GM19193 (cell line): ENCODE data around the gene SIGMAR1.
A peak's percentile ranks its signal among the peaks of the same experiment; 100 is the strongest.

Experiments used
- POLR2A ChIP-seq: IDR thresholded peaks from 4 replicates; pipeline ENCODE4 v1.6.1; 2011; ENCODE audit not compliant: insufficient read depth, insufficient read length; ENCODE audit errors: extremely low read depth

The SIGMAR1 gene

DNA sequence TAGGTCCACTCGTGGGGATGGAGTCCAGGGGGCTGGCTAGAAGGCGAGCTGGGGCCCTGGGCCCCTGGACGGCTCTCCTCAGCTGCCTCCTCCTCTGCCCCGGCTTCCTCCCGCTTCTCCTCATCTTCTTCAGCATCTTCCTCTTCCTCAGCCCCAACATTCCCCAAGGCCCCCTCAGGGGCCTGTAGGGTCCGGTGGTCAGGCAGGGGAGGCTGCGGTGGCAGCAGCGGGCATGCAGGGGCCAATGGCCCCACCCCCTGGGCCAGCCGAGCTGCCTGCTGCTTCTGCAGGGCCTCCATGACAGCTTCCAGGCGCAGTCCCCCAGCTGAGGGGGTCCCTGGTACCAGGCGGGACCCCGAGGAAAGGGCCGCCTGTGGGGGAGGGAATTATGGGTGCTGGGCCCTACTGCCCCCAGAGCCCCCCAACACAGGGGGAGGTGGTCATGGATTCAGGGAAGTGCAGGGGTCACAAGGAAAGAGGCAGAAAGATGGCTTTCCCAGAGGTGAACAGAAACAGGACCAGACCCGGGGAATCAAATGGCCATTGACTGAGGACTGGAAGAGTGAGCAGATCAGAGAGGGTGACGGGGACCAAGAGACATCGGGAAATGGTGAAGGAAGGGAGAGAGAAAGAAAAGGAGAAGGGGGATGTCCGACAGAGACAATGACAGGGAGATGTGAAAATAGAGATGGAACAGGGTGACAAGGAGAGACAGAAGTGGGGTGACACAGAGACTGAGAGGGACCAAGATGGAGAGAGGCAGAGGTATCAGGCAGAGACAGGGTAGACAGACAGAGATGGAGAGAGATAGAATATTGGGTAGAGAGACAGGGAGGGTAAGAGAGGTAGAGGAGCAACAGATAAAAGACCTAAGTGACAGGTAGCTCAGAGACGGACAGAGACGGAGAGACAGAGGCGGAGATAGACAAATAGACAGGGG lies 9.6 kb downstream of the SIGMAR1 start:
- no peak for TF ChIP-seq POLR2A

DNA sequence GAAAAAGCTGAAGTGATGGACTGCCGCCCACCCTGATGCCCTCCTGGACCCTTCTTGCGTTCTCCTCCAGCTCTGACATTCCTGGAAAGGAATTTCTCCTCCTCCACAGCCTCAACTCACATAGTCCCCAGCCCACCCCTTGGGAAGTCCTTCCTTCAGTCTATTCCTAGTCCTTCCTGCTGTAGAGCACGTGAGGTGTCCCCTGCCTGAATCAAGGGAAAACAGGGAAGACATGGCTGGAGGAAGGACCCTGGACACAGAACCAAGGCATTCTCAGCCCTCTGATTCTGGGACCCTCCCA lies 12.5 kb downstream of the SIGMAR1 start:
- no peak for TF ChIP-seq POLR2A

DNA sequence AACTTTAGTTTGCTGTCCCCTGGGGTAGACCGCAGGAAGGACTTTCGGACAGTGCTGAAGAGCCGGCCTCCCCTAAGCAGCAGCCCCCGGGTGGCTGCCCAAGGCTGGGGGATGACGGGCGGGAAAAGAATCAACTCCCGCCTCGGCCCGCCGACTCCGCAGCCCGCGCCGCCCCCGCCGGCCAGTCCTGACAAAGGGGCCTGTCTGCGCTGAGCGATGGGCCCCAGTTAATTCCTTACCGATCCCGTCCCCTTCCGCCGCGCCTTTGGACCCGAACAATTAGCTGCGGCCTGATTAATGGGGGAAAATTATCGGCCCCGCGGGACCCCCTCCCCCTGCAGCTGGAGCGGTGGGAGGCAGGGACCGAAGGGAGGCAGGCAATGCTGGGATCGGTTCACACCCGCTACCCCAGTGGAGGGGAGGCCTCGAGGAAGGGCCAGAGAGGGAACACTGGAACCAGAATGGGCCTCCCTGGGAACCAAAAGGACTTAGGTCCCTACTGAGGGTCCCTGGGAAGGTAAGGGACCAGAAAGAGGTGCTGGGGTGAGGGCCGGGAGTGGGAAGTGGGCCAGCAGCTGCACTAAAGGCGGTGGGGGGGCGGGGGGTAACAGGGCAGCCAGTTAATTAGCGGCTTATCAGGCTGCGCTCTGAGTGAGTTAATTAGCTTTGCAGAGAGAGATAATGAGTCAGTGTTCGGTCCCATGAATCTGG lies 13.0 kb downstream of the SIGMAR1 start:
- no peak for TF ChIP-seq POLR2A

DNA sequence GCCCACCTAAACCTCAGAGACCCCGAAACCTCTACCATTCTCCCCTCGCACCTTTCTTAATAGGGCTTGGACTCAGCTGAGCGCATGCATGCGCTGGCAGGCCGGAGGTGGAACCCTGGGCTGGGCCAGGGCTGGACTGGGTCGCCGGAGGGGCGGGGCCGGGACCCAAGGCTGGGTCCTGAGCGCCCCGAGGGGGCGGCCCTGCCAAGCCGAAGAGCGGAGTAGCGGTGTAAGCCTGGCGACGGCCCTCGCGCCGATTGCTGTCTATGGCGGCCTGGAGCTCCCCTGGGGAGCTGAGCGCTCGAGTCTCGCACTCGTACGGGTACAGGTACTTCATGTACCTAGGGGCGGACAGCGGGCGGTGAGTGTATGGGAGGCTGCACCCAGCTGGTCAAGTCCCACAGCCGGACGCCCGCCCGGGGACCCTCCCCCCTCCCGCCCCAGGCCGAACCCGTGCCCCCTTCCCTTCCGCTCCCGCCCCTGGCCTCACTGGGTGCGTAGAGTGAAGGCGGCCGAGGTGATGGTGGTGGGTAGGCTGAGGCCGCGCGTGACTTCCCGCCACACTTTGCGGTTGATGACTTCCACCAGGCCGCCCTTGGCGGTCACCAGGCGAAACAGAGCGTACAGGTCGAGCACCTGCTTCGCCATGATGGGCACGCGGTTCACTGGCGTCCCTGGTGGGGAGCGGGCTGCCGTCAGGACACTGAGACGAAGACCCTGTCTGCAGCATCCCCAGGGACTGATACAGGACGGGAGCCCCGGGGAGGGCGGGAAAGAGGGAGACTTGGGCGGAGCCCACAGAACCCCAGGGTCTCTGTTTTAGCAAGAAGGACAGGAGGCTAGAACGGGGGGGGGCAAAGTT lies 14.0 kb downstream of the SIGMAR1 start:
- no peak for TF ChIP-seq POLR2A

DNA sequence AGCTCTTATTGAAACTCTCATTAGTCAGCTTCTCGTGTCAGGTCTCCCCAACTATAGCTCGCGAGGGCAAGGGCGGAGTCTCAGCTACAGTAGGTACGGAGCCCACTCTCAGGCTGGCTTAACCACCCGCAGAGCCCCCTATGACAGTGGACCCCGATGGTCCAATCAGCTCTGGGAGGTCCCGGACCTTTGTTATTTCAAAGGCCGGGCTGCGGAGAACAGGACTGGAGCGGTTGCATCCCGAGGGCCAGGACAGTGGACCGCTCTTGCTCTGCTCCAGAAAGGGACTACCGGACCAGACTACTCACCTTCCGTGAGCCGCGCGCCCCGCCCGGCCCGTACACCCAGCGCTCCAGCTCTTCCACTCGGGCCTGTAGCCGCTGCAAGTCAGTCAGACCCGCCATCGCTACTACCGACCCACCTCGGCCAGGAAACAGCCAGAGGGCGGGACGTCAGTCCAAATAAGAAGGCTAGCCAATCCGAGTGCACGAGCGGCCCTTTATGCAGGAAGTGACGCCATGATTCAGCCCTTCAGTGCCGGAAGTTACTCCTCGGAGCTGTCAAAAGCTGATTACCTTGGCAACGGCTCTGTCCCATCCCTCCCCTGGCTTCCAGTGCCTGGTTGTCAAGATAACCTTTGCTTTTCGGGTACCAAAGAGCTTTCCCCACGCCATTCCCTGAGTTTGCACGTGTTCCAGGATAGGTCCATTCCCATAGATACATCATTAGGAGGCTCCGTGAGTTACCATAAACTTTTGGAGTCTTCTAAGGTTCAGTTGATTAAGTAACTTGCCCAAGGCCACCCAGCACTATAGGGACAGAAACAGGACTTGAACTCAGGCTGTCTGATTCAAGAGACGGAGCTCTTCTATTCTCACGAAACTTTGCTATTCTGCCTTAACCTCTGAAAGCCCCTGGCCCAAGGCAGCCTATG lies 17.3 kb downstream of the SIGMAR1 start, which contains the start of gene DCTN3:
Gene DCTN3, minus strand, starts transcription at position 435 of the 934 bp plus-strand sequence. Its CDS starts 31 bp downstream, at position 404.
- peak; percentile 80 for TF ChIP-seq POLR2A

DNA sequence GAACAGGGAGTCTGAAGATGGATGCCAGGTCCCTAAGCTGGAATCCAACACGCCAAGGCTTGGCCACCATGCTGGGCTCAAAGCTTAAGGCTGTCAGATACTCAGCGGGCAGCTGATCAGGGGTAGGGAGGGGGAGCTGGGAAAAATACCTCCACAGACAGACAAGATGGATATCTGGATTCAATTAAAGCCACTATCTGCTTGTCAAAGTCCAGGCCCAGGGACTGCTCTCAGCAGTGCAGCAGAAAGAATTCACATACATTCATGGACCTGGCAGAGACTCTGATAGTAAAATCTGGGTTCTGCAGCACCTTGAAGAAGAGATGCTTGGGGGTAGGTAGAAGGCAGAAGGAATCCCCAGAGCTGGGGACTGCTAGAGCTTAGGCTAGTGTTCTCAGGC lies 22.5 kb downstream of the SIGMAR1 start:
- no peak for TF ChIP-seq POLR2A

DNA sequence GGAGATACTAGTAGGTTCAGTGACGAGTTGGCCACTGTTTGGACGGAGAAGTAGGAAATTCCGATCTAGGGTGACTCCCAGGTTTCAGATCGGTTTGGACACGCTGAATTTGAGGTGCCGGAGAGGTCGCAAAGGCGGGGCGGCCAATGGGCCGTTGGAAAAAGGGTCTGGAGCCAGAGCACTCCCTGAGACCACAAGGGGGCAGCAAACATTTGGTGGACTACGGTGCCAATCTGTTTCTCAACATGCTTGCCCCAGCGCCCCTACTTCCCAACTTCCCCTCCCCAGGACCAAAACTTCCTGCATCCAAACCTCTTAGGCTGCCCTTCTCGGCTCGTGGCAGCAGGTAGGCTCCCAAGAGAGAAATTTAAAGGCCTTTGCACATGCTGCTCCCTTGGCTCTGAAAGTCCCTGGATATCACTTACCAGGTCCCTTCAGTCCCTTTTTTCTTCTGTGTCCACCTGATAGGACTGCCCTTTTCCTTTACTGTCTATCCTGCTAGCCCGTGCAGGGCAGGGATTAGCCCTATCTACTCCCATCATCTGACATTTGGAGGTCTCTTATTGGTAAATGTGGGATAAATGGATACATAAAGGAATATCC lies 24.7 kb downstream of the SIGMAR1 start:
- TF ChIP-seq POLR2A, result no peak

DNA sequence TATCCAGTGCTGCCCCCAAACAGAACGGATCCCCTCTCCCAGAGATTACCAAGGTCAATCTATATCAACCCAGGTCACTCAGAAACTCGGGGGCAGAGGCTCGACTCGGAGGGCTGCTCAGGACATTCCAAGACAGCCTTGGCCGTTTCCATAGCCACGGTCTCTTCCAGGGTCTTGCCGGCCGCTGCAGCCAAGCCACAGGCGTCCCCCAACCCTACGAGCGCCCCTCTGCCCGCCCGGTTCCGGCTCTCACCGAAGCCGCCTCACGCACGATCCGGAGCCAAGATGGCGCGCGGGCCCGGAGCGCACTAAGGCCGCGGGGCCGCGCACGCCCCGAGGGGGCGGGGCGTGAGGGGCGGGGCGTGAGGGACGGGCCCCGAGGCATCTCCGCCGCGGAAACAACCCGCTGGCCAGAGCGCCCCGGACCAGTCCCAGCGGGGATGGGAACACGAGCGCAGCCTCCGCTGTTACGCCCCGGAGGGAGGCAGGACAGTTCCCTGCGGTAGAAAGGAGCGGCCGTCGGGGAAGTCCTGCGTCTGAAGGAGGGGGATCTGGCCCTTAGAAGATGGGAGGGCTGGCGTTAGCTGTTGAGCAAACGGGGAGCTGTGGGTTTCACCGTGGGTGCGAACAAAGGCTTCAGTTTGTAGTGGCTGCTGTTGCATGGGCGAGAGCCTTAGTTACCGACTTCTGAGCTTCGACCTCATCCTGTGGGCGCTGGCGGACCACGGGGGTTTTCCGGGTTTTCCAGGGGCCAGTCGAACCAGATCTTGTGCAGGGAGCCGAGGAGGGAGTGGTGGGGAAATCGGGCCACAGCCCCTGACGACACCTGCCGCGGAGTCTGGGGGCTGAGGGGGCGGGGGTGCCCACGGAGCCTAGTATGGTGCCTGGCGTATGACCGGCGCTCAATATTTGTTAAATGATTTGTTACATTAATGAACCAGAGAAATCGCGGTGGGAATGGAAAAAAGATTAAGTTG lies 25.5 kb downstream of the SIGMAR1 start, which contains the start of gene RPP25L:
Gene RPP25L, minus strand, starts transcription at position 287 of the 977 bp plus-strand sequence. CDS start 801 bp downstream, outside the sequence.
- TF ChIP-seq POLR2A, result peak; percentile 91

DNA sequence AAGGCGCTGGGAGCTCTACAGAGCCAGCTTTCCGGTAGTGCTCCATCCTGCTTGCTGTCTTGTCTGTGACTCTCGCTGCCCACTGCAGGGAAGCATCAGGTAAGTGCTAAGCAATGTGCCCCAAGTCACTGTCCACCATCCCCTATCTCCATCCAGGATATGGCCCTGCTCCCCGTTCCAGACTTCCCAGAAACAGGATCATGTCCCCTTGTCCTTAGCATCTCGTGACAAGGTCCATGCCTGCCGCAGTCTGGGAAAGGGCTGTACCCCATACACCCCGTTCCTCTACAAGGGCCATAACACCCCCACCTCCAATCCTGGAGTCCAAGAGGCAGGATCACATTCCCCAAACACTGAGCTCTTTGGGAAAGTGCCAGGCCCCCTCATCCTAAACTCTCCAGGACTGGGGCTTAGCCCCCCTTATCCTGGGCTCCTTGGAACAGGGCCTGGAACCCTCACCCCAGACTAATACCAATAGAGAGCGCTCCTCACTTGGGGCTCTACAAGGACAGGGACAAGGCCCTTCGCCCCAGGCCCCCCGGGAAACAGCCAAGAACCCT lies 26.3 kb downstream of the SIGMAR1 start:
- TF ChIP-seq POLR2A, result no peak

DNA sequence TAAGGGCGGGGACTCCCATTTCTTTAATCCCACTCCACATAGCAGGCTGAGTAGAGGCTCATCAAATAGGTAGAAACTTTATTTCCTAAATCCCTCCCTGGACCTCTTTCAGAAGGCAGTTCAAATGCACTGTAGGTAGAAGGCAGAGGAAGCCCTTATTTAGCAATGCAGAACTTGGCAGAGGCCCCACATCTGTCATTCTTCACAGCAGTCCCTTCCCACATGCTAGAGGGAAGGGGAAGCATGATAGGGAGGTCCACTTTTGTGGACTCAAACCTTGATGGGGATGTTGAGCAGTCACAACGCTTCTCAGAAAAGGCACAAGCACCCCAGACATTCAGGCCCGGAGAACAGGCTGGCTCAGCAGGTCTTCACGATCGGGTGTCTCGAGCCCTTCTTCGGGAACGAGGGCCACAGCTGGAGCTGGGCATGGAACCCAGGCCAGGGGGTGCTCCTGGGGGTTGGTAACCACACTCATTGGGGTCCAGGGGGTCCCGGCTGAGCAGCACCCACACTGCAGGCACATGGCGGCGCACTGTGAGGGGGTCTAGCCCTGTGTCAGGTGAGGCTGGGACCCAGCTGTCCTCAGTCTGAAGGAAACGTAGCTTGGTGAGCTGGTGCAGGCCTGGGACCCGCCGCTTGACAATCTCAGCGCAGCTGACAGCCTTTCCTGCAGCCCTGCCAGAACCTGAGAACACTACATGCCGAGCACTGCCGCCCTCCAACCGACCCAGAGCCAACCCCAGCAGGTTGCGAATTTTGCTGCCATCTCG lies 27.0 kb downstream of the SIGMAR1 start:
- TF ChIP-seq POLR2A, result no peak

DNA sequence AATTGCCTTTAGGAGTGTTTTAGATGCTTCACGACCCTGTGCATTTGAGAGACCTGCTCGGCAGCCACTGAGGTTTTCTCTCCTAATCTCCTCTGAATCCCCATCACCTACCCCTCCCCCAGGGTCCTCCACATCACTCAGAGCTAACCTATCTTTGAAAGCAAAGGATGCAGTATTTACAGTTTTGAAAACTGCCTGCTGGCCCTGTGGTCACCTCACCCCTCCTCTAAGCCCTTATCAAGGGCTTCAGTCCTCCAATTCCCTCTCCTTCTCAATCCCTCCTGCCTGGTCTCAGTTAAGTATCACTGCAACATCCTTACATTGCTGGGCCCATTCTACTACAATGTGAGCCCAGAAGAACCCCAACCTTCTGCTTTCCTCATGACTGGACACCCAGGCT lies 30.3 kb downstream of the SIGMAR1 start:
- TF ChIP-seq POLR2A, result no peak
